Measurements from ENCODE around the gene GPR107. TPM values are rescaled to one million over a fixed set of nuclear protein-coding genes. Genes with fewer than 3 reads are reported as not detected.

GPR107 gene
- total RNA-seq, 2 experiments from 2014 or later = 25.1 to 26.3 TPM

DNA sequence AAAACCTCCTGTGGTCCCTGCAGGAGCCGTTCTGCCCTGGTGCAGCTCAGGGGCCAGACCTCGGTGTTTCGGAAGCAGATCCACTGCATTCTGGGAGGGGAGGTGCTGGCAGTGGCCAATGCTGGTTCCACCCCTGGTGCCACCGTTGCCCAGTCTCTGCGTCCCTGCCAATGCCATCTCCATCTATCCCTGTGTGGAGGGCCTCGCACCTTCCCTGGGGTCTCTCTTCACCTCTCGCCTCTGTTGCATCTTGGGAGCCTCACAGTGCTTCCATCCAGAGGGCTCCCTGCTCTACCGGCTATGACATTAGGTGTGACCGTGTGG, 133.8 kb downstream of the GPR107 start:
- Mint-ChIP-seq H3K27ac (no peak overlapping the region), H3K4me1 (no peaks in the 10 kb centered on the region), H3K9me3 (no peaks in the 10 kb centered on the region), H3K4me3 (no peak overlapping the region), H3K36me3 (ENCODE audit: low read depth) (no peaks in the 10 kb centered on the region), H3K27me3 (no peaks in the 10 kb centered on the region)
- ChIA-PET CTCF (no interaction called here), POLR2A (no interaction called here)
- DNase-seq = no peak

DNA sequence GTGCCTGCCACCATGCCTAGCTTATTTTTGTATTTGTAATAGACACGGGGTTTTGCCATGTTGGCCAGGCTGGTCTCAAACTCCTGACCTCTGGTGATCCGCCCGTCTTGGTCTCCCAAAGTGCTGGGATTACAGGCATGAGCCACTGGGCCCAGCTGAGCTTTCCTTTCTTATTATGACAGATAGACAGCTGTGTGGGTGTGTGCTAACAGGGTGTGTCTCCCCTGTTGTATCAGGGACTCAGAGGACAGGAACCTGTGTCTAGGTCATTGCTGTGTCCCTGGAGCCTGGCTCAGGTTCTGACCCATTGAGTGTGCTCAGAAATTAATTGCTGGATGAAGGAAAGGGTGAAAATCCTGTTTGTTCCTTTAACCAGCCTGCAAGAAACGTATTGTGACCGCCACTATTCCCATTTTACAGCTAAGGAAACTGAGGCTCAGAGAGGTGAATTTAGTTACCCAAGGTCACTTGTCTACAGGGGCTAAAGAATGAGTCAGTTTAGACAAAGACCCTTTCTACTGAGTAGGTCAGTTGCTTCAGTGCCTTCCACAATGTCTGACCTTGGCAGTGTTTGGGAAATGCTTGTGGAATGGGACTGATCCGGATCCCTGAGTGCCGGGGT, 135.3 kb downstream of the GPR107 start:
- Mint-ChIP-seq H3K9me3 (no peaks in the 10 kb centered on the region), H3K27me3 (no peaks in the 10 kb centered on the region), H3K4me3 (no peak overlapping the region), H3K27ac (no peak overlapping the region), H3K4me1 (no peaks in the 10 kb centered on the region), H3K36me3 (ENCODE audit: low read depth) (no peaks in the 10 kb centered on the region)
- ChIA-PET POLR2A (no interaction called here), CTCF (no interaction called here)
- DNase-seq = no peak

Other genes starting within 250 kb of the GPR107 start
- 10 to 100 TPM; 54.6 to 56.9 TPM for gene TOR1A, start 229.8 kb upstream of the GPR107 start, total RNA-seq
- 10 to 100 TPM; 61.6 to 66.2 TPM for gene C9orf78, start 218.6 kb upstream of the GPR107 start, total RNA-seq
- 10 to 100 TPM; 86.4 to 87.6 TPM for gene USP20, start 218.4 kb upstream of the GPR107 start, total RNA-seq
- gene FNBP1, start 10.7 kb upstream of the GPR107 start, total RNA-seq = 100 to 1,000 TPM; 208 to 213 TPM
- 1 to 10 TPM; 2.8 to 3.1 TPM for gene NCS1, start 118.5 kb downstream of the GPR107 start, total RNA-seq
- not detected for gene HMCN2, start 211.9 kb downstream of the GPR107 start, total RNA-seq

All from activated CD4-positive, alpha-beta memory T cell treated with anti-CD3 and anti-CD28 coated beads, Interleukin-2, amount 10 ng/mL, durations not matched to agents 7 days and 5 days (primary cell).